ENCODE data around the gene ROBO2.
A peak's percentile ranks its signal among the peaks of the same experiment; 100 is the strongest.

ROBO2 gene

GRCh38 chr3:77197408-77197807, 157.5 kb downstream of the ROBO2 start:
- TF ChIP-seq EZH2 (IDR thresholded peaks at IDR 0.05; ENCODE audit: borderline replicate concordance, low read length) = no peak
- TF ChIP-seq, protein P1, sequence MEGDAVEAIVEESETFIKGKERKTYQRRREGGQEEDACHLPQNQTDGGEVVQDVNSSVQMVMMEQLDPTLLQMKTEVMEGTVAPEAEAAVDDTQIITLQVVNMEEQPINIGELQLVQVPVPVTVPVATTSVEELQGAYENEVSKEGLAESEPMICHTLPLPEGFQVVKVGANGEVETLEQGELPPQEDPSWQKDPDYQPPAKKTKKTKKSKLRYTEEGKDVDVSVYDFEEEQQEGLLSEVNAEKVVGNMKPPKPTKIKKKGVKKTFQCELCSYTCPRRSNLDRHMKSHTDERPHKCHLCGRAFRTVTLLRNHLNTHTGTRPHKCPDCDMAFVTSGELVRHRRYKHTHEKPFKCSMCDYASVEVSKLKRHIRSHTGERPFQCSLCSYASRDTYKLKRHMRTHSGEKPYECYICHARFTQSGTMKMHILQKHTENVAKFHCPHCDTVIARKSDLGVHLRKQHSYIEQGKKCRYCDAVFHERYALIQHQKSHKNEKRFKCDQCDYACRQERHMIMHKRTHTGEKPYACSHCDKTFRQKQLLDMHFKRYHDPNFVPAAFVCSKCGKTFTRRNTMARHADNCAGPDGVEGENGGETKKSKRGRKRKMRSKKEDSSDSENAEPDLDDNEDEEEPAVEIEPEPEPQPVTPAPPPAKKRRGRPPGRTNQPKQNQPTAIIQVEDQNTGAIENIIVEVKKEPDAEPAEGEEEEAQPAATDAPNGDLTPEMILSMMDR (IDR thresholded peaks at IDR 0.05; ENCODE audit: low read length) = no peak
- H3K9me3 ChIP-seq (ENCODE audit: low read length) = no peaks in the 10 kb centered on the region
- H3K9ac ChIP-seq (ENCODE audit: low read length) = no peak overlapping the region
- H3K4me2 ChIP-seq (ENCODE audit: low read length) = peak overlapping the region; percentile 10; the same call in 1 of the 2 replicates
- H4K20me1 ChIP-seq (ENCODE audit: insufficient read depth, low read length) = no peaks in the 10 kb centered on the region
- H3K27ac ChIP-seq (ENCODE audit: low read depth, low read length, poor library complexity, severe bottlenecking) = peak overlapping the region; percentile 72
- H3F3A ChIP-seq (ENCODE audit: insufficient read depth, low read length) = no peaks in the 10 kb centered on the region
- no peaks in the 10 kb centered on the region for H3K27me3 ChIP-seq (ENCODE audit: insufficient read depth, low read length)
- H3K4me3 ChIP-seq (ENCODE audit: low read depth, low read length, poor library complexity, severe bottlenecking) = no peak overlapping the region
- H3K36me3 ChIP-seq (ENCODE audit: insufficient read depth, low read length) = no peaks in the 10 kb centered on the region
- no peaks in the 10 kb centered on the region for H3K79me2 ChIP-seq (ENCODE audit: insufficient read depth, low read length)
- peaks cover 86% of the 10 kb centered on the region for H3K4me1 ChIP-seq (ENCODE audit: insufficient read depth, low read length, severe bottlenecking)
- no peaks in the 10 kb centered on the region for H3K9me2 ChIP-seq (ENCODE audit: low read depth, low read length)
- no peak overlapping the region for H2AFZ ChIP-seq (ENCODE audit: low read length)

DNA sequence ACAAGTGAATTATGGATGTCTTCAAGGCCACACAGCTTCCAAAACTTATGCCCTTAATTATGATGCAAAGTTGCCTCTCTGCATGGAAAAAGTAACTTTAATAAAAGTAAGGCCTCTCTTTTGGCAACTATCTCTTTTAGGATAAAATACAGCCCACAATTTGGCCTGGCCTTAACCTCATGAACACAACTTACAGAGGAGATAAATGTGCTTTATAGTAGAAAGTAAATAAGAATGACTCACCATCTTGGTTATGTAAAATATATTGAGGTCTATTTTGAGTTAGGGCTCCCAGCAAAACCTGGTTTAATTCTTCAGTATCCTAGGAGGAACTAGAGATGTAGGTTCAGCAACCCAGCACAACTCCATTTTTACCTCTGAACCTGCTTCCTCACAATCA, 164.0 kb downstream of the ROBO2 start:
- H3K4me3 ChIP-seq (ENCODE audit: low read depth, low read length, poor library complexity, severe bottlenecking) = no peak overlapping the region
- H3K9me2 ChIP-seq (ENCODE audit: low read depth, low read length) = no peaks in the 10 kb centered on the region
- no peak overlapping the region for H2AFZ ChIP-seq (ENCODE audit: low read length)
- H3K27me3 ChIP-seq (ENCODE audit: insufficient read depth, low read length) = no peaks in the 10 kb centered on the region
- H3F3A ChIP-seq (ENCODE audit: insufficient read depth, low read length) = no peaks in the 10 kb centered on the region
- H3K27ac ChIP-seq (ENCODE audit: low read depth, low read length, poor library complexity, severe bottlenecking) = peak overlapping the region; percentile 91
- no peaks in the 10 kb centered on the region for H3K36me3 ChIP-seq (ENCODE audit: insufficient read depth, low read length)
- H3K9me3 ChIP-seq (ENCODE audit: low read length) = no peaks in the 10 kb centered on the region
- H3K79me2 ChIP-seq (ENCODE audit: insufficient read depth, low read length) = no peaks in the 10 kb centered on the region
- no peak for TF ChIP-seq EZH2 (IDR thresholded peaks at IDR 0.05; ENCODE audit: borderline replicate concordance, low read length)
- TF ChIP-seq, protein P1 (IDR thresholded peaks at IDR 0.05; ENCODE audit: low read length) = no peak
- no peaks in the 10 kb centered on the region for H4K20me1 ChIP-seq (ENCODE audit: insufficient read depth, low read length)
- H3K9ac ChIP-seq (ENCODE audit: low read length) = peak overlapping the region; percentile 78
- peak overlapping the region; percentile 12; the same call in 1 of the 2 replicates for H3K4me2 ChIP-seq (ENCODE audit: low read length)
- peaks cover 69% of the 10 kb centered on the region for H3K4me1 ChIP-seq (ENCODE audit: insufficient read depth, low read length, severe bottlenecking)

DNA sequence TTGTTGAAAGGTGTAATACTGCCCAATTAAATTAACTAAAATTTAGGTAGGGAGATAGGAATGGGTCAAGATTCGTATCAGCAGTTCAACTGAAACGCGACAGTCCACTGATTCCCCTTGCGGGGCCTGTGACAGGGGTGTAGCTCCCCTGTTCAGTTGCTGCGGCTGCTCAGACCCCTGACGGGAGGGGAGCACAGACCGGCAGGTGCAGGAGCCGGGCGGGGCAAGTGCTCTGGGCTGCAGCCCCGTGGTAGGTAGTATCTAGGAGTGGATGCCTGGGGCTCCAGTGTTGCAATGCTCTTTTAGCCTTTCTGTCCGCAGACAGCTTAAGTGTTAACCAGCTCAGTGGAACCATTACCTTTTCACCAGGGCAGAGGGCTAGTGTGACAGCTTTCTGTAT, 164.9 kb downstream of the ROBO2 start:
- H3K9ac ChIP-seq (ENCODE audit: low read length) = peak overlapping the region; percentile 78
- peaks cover 69% of the 10 kb centered on the region for H3K4me1 ChIP-seq (ENCODE audit: insufficient read depth, low read length, severe bottlenecking)
- no peaks in the 10 kb centered on the region for H3K9me3 ChIP-seq (ENCODE audit: low read length)
- H3K27ac ChIP-seq (ENCODE audit: low read depth, low read length, poor library complexity, severe bottlenecking) = peak overlapping the region; percentile 91
- peak overlapping the region; percentile 47 for H3K4me3 ChIP-seq (ENCODE audit: low read depth, low read length, poor library complexity, severe bottlenecking)
- no peak overlapping the region for H2AFZ ChIP-seq (ENCODE audit: low read length)
- no peaks in the 10 kb centered on the region for H3K36me3 ChIP-seq (ENCODE audit: insufficient read depth, low read length)
- no peaks in the 10 kb centered on the region for H3K27me3 ChIP-seq (ENCODE audit: insufficient read depth, low read length)
- no peaks in the 10 kb centered on the region for H4K20me1 ChIP-seq (ENCODE audit: insufficient read depth, low read length)
- no peaks in the 10 kb centered on the region for H3F3A ChIP-seq (ENCODE audit: insufficient read depth, low read length)
- H3K79me2 ChIP-seq (ENCODE audit: insufficient read depth, low read length) = no peaks in the 10 kb centered on the region
- peak overlapping the region; percentile 72 for H3K4me2 ChIP-seq (ENCODE audit: low read length)
- no peaks in the 10 kb centered on the region for H3K9me2 ChIP-seq (ENCODE audit: low read depth, low read length)
- no peak for TF ChIP-seq EZH2 (IDR thresholded peaks at IDR 0.05; ENCODE audit: borderline replicate concordance, low read length)
- TF ChIP-seq, protein P1 (IDR thresholded peaks at IDR 0.05; ENCODE audit: low read length) = no peak
